Suprapubic skin (tissue), 4 donors: ENCODE measurements around the gene ARHGAP32.

Source experiments
- EP300 ChIP-seq: sonication (generic); formaldehyde crosslinking; IDR thresholded peaks from one replicate; pipeline ENCODE4 v1.6.1; 2017; ENCODE audit warnings: antibody characterized with exemption
- POLR2AphosphoS5 ChIP-seq, 3 donors: sonication (generic); formaldehyde crosslinking; IDR thresholded peaks; one replicate each; pipeline ENCODE4 v1.6.1; 2017; ENCODE audit warnings: antibody characterized with exemption in 3 of 3
- TF ChIP-seq, protein P1 (sequence below), 2 donors: fragments of 200-600 bp in 1 of 2; fragments of 450-650 bp in 1 of 2; sonication (generic) in 1 of 2; IDR thresholded peaks; one replicate each; pipeline ENCODE4 v1.5.1; 2016 to 2019; ENCODE audit warnings: antibody characterized with exemption in 2 of 2, mild to moderate bottlenecking in 1 of 2, moderate library complexity in 1 of 2

GRCh38 chr11:129021295-129021694 is 170.8 kb downstream of the ARHGAP32 start:
- TF ChIP-seq, protein P1, sequence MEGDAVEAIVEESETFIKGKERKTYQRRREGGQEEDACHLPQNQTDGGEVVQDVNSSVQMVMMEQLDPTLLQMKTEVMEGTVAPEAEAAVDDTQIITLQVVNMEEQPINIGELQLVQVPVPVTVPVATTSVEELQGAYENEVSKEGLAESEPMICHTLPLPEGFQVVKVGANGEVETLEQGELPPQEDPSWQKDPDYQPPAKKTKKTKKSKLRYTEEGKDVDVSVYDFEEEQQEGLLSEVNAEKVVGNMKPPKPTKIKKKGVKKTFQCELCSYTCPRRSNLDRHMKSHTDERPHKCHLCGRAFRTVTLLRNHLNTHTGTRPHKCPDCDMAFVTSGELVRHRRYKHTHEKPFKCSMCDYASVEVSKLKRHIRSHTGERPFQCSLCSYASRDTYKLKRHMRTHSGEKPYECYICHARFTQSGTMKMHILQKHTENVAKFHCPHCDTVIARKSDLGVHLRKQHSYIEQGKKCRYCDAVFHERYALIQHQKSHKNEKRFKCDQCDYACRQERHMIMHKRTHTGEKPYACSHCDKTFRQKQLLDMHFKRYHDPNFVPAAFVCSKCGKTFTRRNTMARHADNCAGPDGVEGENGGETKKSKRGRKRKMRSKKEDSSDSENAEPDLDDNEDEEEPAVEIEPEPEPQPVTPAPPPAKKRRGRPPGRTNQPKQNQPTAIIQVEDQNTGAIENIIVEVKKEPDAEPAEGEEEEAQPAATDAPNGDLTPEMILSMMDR (IDR thresholded peaks at IDR 0.05), result no peak
- TF ChIP-seq POLR2AphosphoS5 (IDR thresholded peaks at IDR 0.05), result no peak
- no peak for TF ChIP-seq EP300
